Measurements from ENCODE around the gene NUDT22.

GRCh38 chr11:64250415-64251015, 24.4 kb downstream of the NUDT22 start:
- TF ChIP-seq, protein P1, sequence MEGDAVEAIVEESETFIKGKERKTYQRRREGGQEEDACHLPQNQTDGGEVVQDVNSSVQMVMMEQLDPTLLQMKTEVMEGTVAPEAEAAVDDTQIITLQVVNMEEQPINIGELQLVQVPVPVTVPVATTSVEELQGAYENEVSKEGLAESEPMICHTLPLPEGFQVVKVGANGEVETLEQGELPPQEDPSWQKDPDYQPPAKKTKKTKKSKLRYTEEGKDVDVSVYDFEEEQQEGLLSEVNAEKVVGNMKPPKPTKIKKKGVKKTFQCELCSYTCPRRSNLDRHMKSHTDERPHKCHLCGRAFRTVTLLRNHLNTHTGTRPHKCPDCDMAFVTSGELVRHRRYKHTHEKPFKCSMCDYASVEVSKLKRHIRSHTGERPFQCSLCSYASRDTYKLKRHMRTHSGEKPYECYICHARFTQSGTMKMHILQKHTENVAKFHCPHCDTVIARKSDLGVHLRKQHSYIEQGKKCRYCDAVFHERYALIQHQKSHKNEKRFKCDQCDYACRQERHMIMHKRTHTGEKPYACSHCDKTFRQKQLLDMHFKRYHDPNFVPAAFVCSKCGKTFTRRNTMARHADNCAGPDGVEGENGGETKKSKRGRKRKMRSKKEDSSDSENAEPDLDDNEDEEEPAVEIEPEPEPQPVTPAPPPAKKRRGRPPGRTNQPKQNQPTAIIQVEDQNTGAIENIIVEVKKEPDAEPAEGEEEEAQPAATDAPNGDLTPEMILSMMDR (IDR thresholded peaks at IDR 0.05; ENCODE audit: insufficient read depth, low read depth, low read length) = no peak
- no peak for TF ChIP-seq EZH2 (IDR thresholded peaks at IDR 0.05; ENCODE audit: insufficient read depth, low read length)
